Esophagus squamous epithelium (tissue), 4 donors: Measurements from ENCODE around the gene RGS7.

Experiments
- POLR2A ChIP-seq, 4 donors: fragments of 450-650 bp; IDR thresholded peaks; one replicate each; pipeline ENCODE4 v1.6.1; 2017; ENCODE audit warnings: antibody characterized with exemption in 4 of 4, mild to moderate bottlenecking in 4 of 4, moderate library complexity in 3 of 4
- TF ChIP-seq, protein P1 (sequence below), 6 experiments: fragments of 450-650 bp in 4 of 6; fragments of 200-600 bp in 2 of 6; sonication (generic) in 2 of 6; IDR thresholded peaks; one replicate each; pipeline ENCODE4 v1.5.1; 2016 to 2019; ENCODE audit warnings: antibody characterized with exemption in 6 of 6, mild to moderate bottlenecking in 4 of 6, moderate library complexity in 4 of 6

DNA sequence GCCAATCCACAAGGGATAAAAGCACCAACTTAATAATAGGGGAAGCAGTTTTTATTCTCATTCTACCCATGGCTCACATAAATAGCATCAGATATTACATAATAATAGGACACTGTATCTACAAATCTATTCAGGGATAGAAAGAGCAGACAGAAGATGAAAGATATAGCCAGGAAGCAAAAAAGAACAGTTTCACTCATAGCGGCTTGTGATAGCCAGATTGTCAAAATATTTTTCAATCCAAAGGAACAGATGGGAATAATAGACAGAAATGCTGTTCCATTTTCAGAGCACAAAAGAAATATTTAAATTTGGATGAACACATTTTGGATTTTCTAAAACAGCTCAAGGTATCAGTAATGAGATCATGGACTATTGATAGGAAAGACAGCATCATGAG, 512.5 kb downstream of the RGS7 start:
- TF ChIP-seq, protein P1, sequence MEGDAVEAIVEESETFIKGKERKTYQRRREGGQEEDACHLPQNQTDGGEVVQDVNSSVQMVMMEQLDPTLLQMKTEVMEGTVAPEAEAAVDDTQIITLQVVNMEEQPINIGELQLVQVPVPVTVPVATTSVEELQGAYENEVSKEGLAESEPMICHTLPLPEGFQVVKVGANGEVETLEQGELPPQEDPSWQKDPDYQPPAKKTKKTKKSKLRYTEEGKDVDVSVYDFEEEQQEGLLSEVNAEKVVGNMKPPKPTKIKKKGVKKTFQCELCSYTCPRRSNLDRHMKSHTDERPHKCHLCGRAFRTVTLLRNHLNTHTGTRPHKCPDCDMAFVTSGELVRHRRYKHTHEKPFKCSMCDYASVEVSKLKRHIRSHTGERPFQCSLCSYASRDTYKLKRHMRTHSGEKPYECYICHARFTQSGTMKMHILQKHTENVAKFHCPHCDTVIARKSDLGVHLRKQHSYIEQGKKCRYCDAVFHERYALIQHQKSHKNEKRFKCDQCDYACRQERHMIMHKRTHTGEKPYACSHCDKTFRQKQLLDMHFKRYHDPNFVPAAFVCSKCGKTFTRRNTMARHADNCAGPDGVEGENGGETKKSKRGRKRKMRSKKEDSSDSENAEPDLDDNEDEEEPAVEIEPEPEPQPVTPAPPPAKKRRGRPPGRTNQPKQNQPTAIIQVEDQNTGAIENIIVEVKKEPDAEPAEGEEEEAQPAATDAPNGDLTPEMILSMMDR (IDR thresholded peaks at IDR 0.05), result no peak
- TF ChIP-seq POLR2A (IDR thresholded peaks at IDR 0.05), result no peak
